Middle frontal gyrus (tissue), 1 donor: Measurements from ENCODE around the gene SCYL3.
"Not testable (repeated sequence)": the region's sequence is repeated elsewhere in the genome, so short reads cannot be mapped to it uniquely, and the experiment has no call there.

ENCODE experiments used
- DNase-seq: peaks from one replicate; pipeline ENCODE4 v3.0.0-alpha.2; 2015; ENCODE audit warnings: low spot score; ENCODE audit errors: extremely low spot score

The SCYL3 gene

GRCh38 chr1:169871988-169872387 is 21.7 kb downstream of the SCYL3 start:
- not testable (repeated sequence) for DNase-seq

- DNase-seq = no peak
Measured at GRCh38 chr1:169869426-169869825, 24.3 kb downstream of the SCYL3 start.

GRCh38 chr1:169868978-169869377 is 24.7 kb downstream of the SCYL3 start:
- DNase-seq = no peak

- no peak for DNase-seq
Measured at GRCh38 chr1:169867012-169867675, 26.6 kb downstream of the SCYL3 start.

- DNase-seq = no peak
Measured at GRCh38 chr1:169866577-169866976, 27.1 kb downstream of the SCYL3 start.

- DNase-seq = not testable (repeated sequence)
Measured at GRCh38 chr1:169864531-169864930, 29.2 kb downstream of the SCYL3 start.

- DNase-seq = no peak
Measured at GRCh38 chr1:169860750-169861149, 32.9 kb downstream of the SCYL3 start.

GRCh38 chr1:169860187-169860586 is 33.5 kb downstream of the SCYL3 start:
- DNase-seq = no peak

- no peak for DNase-seq
Measured at GRCh38 chr1:169859001-169859400, 34.7 kb downstream of the SCYL3 start.

GRCh38 chr1:169858467-169858866 is 35.2 kb downstream of the SCYL3 start:
- no peak for DNase-seq

- no peak for DNase-seq
Measured at GRCh38 chr1:169853341-169853740, 40.4 kb downstream of the SCYL3 start.

- DNase-seq = no peak
Measured at GRCh38 chr1:169849346-169850022, 44.2 kb downstream of the SCYL3 start.

GRCh38 chr1:169848456-169848855 is 45.2 kb downstream of the SCYL3 start:
- DNase-seq = no peak

GRCh38 chr1:169844941-169845608 is 48.6 kb downstream of the SCYL3 start:
- no peak for DNase-seq

- no peak for DNase-seq
Measured at GRCh38 chr1:169838942-169839341, 54.8 kb downstream of the SCYL3 start.

- no peak for DNase-seq
Measured at GRCh38 chr1:169836198-169836597, 57.5 kb downstream of the SCYL3 start.

- DNase-seq = no peak
Measured at GRCh38 chr1:169835647-169836046, 58.0 kb downstream of the SCYL3 start.

- no peak for DNase-seq
Measured at GRCh38 chr1:169834869-169835268, 58.8 kb downstream of the SCYL3 start.

GRCh38 chr1:169833179-169833901 is 60.4 kb downstream of the SCYL3 start:
- DNase-seq = no peak

GRCh38 chr1:169829671-169830070 is 64.0 kb downstream of the SCYL3 start:
- DNase-seq = no peak

- no peak for DNase-seq
Measured at GRCh38 chr1:169824153-169824552, 69.5 kb downstream of the SCYL3 start.

- DNase-seq = no peak
Measured at GRCh38 chr1:169821500-169821899, 72.2 kb downstream of the SCYL3 start.
